ENCODE measurements around the gene TARBP2.

DNA sequence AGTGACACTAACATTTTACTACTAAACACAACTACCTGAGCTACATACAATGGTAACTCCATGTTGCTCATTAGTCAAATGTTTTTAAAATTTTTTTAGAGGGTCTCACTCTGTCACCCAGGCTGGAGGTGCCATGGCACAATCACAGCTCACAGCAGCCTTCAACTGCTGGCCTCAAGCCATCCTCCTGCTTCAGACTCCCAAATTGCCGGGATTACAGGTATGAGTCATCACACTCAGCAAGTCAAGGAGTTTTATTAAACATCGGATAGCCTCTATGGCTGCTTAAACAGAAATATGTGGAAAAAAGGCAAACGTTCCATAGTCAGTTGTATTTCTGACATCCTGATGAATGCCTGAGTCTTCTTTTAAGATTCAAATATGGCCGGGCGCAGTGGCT lies 17.3 kb downstream of the TARBP2 start:
- no peak for TF ChIP-seq POLR2A (IDR thresholded peaks at IDR 0.05)
- no peak for TF ChIP-seq CTCF (IDR thresholded peaks at IDR 0.05)
